ENCODE measurements around the gene SPIN1.

Gene SPIN1

DNA sequence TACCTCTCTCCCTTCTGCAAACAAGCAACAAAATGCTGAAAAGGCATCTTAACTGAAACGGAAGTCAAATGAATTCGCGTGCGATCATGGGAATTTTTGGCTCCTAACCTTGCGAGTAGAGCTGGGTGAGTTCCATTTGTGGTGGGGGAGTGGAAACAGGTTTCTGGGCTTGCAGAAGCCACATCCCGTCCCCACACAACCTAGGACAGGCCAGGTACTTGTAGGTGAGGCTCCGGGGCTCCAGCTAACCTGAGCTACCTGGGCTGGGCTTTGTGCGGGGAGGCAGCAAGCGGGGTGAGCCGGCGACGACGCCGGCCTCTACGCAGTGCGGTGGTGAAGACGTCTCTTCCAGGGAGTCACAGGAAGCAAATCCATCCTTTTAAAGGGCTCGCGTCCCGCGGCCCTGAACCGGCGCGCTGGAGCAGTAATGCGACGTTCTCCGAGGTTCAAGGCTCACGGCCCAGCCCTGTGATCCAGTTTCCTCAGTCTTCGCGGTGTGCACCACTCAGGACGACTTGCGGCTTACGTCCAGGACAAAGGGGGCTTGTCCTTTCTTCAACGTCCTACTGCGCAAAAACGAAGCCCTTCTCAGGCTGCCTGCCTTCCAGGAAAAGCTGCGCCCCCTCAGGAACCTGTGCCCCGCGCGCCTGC is 567 bp upstream of the SPIN1 start (continued):
- TF ChIP-seq ZNF701 (tag by site-specific recombination; IDR thresholded peaks at IDR 0.05) (no peak), ZXDB (tag by site-specific recombination; IDR thresholded peaks at IDR 0.05) (0 out of 2 replicates have a peak, but pooled peaks have one; percentile 11), ZNF530 (tag by site-specific recombination; IDR thresholded peaks at IDR 0.05; ENCODE audit: low read depth) (no peak), ZBTB17 (tag by site-specific recombination; IDR thresholded peaks at IDR 0.05) (no peak; the same call in 1 of the 2 replicates), ZNF324 (tag by site-specific recombination; IDR thresholded peaks at IDR 0.05) (no peak), SALL2 (tag by site-specific recombination; IDR thresholded peaks at IDR 0.05; ENCODE audit: borderline replicate concordance) (no peak), ZNF658 (tag by site-specific recombination; IDR thresholded peaks at IDR 0.05) (no peak), ZNF792 (tag by site-specific recombination; IDR thresholded peaks at IDR 0.05) (no peak), SP3 (tag by site-specific recombination; IDR thresholded peaks at IDR 0.05) (peak; percentile 56; the same call in 1 of the 2 replicates), ZNF114 (tag by site-specific recombination; IDR thresholded peaks at IDR 0.05) (no peak), MEIS1 (CRISPR knock-in tag; IDR thresholded peaks at IDR 0.05; ENCODE audit: borderline replicate concordance) (no peak), ZBTB20 (tag by site-specific recombination; IDR thresholded peaks at IDR 0.05) (peak; percentile 48; the same call in 1 of the 2 replicates), ZNF37A (tag by site-specific recombination; IDR thresholded peaks at IDR 0.05) (no peak), ZEB2 (tag by site-specific recombination; IDR thresholded peaks at IDR 0.05) (no peak)
- TF ChIP-seq, protein P1, sequence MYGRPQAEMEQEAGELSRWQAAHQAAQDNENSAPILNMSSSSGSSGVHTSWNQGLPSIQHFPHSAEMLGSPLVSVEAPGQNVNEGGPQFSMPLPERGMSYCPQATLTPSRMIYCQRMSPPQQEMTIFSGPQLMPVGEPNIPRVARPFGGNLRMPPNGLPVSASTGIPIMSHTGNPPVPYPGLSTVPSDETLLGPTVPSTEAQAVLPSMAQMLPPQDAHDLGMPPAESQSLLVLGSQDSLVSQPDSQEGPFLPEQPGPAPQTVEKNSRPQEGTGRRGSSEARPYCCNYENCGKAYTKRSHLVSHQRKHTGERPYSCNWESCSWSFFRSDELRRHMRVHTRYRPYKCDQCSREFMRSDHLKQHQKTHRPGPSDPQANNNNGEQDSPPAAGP (tag by site-specific recombination; IDR thresholded peaks at IDR 0.05), result 0 out of 2 replicates have a peak, but pooled peaks have one; percentile 6
- TF ChIP-seq, protein P2, sequence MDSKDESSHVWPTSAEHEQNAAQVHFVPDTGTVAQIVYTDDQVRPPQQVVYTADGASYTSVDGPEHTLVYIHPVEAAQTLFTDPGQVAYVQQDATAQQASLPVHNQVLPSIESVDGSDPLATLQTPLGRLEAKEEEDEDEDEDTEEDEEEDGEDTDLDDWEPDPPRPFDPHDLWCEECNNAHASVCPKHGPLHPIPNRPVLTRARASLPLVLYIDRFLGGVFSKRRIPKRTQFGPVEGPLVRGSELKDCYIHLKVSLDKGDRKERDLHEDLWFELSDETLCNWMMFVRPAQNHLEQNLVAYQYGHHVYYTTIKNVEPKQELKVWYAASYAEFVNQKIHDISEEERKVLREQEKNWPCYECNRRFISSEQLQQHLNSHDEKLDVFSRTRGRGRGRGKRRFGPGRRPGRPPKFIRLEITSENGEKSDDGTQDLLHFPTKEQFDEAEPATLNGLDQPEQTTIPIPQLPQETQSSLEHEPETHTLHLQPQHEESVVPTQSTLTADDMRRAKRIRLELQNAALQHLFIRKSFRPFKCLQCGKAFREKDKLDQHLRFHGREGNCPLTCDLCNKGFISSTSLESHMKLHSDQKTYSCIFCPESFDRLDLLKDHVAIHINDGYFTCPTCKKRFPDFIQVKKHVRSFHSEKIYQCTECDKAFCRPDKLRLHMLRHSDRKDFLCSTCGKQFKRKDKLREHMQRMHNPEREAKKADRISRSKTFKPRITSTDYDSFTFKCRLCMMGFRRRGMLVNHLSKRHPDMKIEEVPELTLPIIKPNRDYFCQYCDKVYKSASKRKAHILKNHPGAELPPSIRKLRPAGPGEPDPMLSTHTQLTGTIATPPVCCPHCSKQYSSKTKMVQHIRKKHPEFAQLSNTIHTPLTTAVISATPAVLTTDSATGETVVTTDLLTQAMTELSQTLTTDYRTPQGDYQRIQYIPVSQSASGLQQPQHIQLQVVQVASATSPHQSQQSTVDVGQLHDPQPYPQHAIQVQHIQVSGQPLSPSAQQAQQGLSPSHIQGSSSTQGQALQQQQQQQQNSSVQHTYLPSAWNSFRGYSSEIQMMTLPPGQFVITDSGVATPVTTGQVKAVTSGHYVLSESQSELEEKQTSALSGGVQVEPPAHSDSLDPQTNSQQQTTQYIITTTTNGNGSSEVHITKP (tag by site-specific recombination; IDR thresholded peaks at IDR 0.05), result peak; percentile 92
- TF ChIP-seq, protein P3, sequence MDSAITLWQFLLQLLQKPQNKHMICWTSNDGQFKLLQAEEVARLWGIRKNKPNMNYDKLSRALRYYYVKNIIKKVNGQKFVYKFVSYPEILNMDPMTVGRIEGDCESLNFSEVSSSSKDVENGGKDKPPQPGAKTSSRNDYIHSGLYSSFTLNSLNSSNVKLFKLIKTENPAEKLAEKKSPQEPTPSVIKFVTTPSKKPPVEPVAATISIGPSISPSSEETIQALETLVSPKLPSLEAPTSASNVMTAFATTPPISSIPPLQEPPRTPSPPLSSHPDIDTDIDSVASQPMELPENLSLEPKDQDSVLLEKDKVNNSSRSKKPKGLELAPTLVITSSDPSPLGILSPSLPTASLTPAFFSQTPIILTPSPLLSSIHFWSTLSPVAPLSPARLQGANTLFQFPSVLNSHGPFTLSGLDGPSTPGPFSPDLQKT (IDR thresholded peaks at IDR 0.05; ENCODE audit: borderline replicate concordance, low read depth, low read length), result no peak

DNA sequence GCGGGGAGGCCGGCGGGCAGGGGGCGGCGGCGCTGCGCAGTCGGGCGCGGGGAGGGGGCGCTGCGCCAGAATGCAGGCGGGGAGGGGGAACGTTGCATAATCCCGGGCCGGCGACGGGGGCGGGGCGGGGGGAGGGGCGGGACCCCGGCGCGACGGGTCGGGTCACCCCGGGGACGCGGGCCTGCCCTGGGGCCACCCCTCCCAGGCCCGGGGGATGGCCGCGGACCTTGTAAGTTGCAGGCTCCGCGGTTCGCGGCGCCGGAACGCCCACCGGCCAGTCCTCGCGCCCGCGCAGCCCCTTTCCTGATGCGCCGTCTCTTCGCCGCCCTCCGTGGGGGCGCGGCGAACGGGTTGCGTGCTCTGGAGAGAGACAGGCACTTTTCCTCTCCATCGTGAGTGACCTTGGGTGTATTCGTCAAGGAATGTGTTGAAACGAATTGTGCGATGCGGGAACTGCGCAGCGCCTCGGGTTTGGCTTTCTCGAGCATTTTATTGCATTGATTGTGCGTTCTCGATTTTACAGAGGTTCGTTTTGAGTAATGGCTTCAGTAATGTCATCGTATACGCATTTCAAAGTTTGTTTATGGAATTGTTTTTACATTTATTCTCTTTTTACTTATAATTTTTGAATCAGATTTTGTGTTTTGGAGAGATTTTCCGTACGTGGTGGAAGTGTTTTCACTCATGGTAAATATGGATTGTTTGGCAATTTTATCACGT is 802 bp downstream of the SPIN1 start:
- H3K27ac ChIP-seq (ENCODE audit: extremely low read depth, low read depth, low read length), result peak overlapping the region; percentile 61
- CTCF ChIA-PET, result no interaction called here
- POLR2A ChIA-PET, result no interaction called here
- no peaks in the 10 kb centered on the region for H3K9me3 ChIP-seq (ENCODE audit: control insufficient read depth, insufficient read depth, low read depth, low read length)
- peaks cover 0 to 5% of the 10 kb centered on the region in 2 experiments; a peak in 1 of 3 replicates for H3K36me3 ChIP-seq (ENCODE audit: control insufficient read depth in 2 of 2, insufficient read depth in 1 of 2, low read length in 2 of 2)
- H3K4me1 ChIP-seq (ENCODE audit: control insufficient read depth, insufficient read depth, low read length), result peaks cover 9% of the 10 kb centered on the region; the same call in 1 of the 2 replicates
- H3K4me3 ChIP-seq (ENCODE audit: low read depth, low read length), result peak overlapping the region; percentile 83
- TF ChIP-seq, protein P4, sequence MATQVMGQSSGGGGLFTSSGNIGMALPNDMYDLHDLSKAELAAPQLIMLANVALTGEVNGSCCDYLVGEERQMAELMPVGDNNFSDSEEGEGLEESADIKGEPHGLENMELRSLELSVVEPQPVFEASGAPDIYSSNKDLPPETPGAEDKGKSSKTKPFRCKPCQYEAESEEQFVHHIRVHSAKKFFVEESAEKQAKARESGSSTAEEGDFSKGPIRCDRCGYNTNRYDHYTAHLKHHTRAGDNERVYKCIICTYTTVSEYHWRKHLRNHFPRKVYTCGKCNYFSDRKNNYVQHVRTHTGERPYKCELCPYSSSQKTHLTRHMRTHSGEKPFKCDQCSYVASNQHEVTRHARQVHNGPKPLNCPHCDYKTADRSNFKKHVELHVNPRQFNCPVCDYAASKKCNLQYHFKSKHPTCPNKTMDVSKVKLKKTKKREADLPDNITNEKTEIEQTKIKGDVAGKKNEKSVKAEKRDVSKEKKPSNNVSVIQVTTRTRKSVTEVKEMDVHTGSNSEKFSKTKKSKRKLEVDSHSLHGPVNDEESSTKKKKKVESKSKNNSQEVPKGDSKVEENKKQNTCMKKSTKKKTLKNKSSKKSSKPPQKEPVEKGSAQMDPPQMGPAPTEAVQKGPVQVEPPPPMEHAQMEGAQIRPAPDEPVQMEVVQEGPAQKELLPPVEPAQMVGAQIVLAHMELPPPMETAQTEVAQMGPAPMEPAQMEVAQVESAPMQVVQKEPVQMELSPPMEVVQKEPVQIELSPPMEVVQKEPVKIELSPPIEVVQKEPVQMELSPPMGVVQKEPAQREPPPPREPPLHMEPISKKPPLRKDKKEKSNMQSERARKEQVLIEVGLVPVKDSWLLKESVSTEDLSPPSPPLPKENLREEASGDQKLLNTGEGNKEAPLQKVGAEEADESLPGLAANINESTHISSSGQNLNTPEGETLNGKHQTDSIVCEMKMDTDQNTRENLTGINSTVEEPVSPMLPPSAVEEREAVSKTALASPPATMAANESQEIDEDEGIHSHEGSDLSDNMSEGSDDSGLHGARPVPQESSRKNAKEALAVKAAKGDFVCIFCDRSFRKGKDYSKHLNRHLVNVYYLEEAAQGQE (tag by site-specific recombination; IDR thresholded peaks at IDR 0.05), result no peak
- TF ChIP-seq ZNF214 (tag by site-specific recombination; IDR thresholded peaks at IDR 0.05; ENCODE audit: borderline replicate concordance) (no peak), ZNF654 (tag by site-specific recombination; IDR thresholded peaks at IDR 0.05; ENCODE audit: low read depth) (no peak), PRDM1 (tag by site-specific recombination; IDR thresholded peaks at IDR 0.05) (peak; percentile 43; the same call in 1 of the 2 replicates), ZNF112 (tag by site-specific recombination; IDR thresholded peaks at IDR 0.05) (no peak), ZBTB8A (tag by site-specific recombination; IDR thresholded peaks at IDR 0.05) (peak; percentile 87), KLF9 (tag by site-specific recombination; IDR thresholded peaks at IDR 0.05; ENCODE audit: low read depth) (peak; percentile 61; the same call in 1 of the 2 replicates), SP3 (tag by site-specific recombination; IDR thresholded peaks at IDR 0.05) (peak; percentile 44), ZNF785 (tag by site-specific recombination; IDR thresholded peaks at IDR 0.05) (no peak)
- TF ChIP-seq, protein P5, sequence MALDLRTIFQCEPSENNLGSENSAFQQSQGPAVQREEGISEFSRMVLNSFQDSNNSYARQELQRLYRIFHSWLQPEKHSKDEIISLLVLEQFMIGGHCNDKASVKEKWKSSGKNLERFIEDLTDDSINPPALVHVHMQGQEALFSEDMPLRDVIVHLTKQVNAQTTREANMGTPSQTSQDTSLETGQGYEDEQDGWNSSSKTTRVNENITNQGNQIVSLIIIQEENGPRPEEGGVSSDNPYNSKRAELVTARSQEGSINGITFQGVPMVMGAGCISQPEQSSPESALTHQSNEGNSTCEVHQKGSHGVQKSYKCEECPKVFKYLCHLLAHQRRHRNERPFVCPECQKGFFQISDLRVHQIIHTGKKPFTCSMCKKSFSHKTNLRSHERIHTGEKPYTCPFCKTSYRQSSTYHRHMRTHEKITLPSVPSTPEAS (tag by site-specific recombination; IDR thresholded peaks at IDR 0.05), result no peak
